GM21786 (cell line): ENCODE results near the gene SCAP.

ENCODE experiments used
- ATAC-seq: cut with Tn5 transposase; IDR thresholded peaks from one replicate; pipeline ENCODE4 v1.9.1; 2021; ENCODE audit not compliant: unreplicated experiment

Gene SCAP

DNA sequence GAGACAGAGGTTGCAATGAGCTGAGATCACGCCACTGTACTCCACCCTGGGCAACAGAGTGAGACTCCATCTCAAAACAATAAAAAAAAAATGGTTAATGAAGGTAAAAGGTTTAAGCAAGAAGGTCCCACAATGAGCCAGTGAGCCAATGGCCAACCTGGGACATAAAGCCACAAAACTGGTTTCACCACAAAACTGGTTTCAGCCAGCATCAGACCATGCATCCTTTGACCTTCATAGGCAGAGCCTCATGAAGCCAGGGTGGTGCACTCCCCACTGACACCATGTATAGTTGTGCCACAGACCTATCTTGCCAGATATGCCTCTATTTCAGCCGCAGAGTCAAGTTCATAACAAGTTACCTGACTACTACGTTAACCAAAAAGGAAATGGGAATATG is 41.9 kb downstream of the SCAP start:
- ATAC-seq: no peak

DNA sequence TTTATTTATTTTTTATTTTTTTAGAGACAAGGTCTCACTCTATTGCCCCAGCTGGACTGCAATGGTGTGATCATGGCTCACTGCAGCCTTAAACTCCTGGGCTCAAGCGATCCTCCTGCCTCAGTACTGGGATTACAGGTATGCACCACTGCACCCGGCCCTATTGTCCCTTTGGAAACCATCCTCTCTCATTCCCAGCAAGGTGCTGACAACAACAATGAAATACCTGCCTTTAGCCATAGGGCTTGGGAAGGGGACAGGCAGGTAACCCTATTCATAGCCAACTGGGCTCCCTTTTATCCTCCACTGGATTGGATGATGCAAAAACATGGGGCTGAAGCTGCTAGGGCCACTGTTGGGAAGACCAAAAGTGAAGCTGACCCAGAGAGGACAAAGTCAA is 43.1 kb downstream of the SCAP start:
- ATAC-seq: no peak

DNA sequence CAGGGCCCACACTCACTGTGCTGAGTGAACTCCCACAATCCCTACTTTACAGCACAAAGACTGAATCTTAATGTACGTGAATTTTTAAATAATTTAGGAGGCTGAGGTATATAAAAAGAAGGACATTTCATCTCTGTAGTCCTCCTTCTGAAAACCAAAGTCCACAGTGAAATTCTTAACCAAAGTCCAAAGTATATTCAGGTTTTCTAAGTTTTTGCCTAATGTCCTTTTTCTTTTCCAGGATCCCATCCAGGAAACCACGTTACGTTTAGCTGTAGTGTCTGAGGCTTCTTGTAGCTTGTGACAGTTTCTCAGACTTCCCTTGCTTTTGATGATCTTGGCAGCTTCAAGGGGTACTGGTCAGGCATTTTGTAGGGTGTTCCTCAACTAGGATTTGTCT is 44.5 kb downstream of the SCAP start:
- ATAC-seq: no peak

DNA sequence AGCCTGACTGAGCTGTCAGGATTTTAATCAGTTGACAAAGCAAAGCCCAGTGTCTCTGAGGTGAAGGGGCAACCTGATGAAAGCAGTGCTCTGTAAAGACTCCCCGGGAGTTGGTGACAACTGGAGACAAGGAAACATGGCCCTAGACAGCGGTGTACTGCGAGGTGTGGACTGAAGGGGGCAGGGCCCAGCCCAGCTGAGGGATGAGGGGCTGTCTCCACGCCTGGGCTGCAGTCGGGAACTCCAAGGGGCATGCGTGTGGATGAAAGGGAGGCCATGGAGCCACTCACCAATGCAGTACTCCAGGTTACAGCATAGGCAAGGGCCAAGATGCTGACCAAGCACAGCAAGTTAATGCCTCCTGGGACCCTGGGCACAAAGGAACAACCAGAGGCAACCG is 45.1 kb downstream of the SCAP start:
- ATAC-seq: no peak

DNA sequence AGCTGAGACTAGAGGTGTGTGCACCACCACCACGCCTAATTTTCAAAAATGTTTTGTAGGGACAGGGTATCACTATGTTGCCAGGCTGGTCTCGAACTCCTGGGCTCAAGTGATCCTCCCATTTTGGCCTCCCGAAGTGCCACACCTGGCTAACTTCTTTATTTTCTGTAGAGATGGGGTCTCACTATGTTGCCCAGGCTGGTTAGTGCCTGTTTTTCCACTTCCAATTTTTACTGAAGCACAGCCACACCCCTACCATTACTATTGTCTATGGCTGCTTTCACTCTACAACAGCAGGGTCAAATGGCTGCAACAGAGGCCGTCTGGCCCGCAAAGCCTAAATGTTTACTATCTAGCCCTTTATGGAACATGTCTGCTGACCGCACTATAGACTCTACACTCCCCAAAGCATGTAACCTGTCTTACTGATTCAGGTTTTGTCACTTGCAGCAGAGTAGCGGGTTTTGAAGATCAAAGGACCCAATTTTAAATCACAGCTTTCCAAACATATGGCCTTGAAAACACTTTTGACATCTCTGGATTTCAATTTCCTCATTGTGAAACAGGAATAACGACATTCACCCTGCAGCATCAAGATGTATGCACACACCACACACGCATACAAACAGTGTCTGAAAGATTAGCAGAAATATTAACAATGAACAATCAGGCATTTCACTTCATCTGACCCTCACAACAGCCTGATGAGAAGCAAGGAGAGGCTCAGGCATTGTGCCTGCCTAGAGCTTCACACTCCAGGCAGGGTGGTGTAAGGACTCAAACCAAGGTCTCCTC is 46.1 kb downstream of the SCAP start:
- no peak for ATAC-seq

DNA sequence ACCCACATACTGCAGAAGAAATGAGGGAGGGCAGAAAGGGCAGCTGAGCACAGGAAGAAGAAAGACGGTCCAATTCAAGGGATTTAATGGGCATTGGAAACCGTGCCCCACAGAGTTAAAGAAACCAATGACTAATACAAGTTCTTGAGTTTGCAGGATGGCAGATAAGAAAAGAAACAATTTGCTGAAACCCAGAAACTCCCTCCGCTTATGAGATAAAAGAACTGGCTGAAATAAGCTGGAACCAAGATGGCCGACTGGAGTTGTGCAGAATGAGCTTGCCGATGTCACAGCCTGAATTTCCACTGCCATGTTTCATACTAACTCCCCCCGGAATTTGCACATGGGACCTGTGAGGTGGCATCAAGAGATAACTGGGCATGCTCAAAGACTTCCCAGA is 47.1 kb downstream of the SCAP start:
- no peak for ATAC-seq

DNA sequence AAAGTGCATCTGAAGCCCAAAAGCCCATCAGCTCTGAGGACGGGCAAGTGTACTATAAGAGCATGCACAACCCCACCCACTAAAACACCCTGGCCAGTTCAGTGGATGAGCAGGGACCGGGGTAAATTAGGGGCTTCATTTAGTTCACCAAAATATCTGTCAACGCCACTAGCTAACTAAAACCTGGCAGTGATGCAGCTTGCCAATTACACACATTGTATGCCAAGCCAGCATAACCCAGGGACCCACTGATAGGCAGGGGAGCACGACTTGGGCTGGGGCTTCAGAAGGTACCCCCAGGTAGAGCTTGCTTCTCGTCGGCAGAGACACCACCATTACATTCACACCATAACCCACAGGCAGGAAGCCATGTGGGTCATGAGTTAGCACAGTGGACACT is 47.9 kb downstream of the SCAP start:
- ATAC-seq: no peak

DNA sequence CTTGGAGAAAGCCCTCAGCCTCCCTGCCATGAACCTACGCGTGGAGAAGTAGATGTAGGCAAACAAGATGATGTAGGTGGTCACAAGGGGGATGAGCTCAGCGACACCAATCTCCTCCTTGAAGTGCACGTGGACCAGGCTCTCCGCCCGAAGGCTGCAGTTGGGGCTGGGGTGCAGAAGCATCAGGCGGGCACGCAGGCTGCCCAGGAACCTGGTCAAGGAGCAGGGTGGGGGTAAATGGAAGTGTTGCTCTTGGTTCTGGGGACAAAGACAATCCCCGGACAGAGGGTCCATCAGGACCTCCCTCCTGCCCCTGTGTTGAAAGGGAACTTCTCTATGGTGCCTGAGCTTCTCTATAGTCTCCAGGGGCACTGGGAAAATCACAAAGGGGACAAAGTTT is 49.8 kb downstream of the SCAP start:
- ATAC-seq: no peak

DNA sequence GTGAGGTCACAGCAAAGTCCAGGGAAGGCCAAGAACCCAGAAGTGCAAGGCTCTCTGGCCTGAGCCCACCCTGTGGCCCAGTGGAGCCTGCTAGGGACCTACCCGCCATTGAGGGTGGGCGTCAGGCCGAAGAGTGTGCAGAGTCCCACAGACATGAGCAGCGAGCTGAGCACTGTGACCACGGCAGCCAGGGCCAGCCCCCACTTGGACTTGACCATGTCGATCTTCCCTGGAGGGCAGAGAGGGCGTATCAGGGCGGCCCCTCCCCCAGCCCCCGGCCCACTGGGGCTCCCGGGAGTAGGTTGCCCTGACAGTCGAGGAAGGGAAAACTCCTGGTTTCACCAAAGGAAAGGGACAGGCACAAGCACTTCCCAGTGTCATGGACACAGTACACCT is 50.4 kb downstream of the SCAP start:
- ATAC-seq: no peak

DNA sequence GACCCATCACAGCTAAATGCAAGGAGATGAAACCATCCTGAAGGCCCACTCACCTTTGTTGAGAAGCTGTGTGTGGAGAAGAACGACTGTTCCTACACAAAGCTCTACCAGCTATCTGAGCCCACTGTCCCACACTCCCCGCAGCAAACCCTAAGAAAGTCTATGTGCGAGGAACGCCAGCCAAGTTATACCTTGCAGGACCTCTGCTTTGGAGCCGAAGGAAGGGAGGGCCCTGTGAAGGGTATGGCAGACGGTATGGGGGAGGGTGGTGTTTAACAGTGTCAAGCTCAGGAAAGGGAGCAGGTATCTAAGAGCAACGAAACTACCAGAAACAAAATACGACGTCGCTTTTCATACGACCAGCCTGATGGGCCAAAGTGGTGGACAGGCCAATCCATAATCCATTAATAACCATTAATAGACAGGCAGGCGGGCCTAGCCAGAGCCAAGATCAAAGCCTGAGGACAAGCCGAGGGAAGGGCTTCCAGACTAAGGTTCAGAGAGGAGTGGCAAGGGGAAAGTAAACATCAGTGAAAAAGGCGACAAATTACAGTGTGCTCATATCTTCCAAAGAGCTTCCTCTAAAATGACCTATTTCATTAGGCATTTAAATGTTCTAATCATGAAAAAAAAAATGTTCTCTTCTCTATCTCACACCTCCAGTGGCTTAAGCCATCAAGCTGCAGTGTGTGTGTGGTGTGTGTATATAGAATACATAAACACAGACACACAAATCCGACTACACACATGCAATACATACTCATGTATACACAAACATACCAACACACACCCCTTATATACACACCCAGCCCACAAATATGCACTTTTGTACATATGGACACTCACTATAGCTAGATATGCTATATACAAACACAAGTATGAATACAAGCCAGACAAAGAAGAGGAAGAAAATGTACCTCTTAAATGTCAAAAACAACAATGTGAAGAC is 51.0 kb downstream of the SCAP start:
- no peak for ATAC-seq

DNA sequence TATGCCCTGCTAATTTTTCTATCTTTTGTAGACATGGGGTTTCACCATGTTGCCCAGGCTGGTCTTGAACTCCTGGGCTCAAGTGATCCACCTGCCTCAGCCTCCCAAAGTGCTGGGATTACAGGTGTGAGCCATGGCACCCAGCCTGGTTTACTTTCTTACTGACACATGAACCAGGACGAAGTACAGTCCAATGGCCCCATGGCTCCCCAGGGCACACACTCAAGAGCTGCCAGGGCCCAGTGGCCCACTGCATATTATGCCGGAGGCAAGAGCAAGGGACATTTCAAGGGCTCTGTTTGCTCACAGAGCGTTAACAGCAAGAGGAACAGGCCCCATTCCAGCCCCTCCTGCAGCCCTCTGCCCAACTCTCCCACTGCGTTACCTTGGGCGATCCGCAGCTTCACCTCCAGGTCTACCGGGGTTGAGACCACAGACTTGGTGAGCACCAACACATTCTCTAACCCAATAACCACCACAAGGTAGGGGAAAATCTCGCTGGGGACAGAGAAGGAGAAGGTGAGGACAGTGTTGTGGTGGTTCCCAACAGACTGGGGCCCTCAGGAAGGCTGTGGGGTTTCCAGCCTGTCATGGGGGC is 52.1 kb downstream of the SCAP start:
- no peak for ATAC-seq

DNA sequence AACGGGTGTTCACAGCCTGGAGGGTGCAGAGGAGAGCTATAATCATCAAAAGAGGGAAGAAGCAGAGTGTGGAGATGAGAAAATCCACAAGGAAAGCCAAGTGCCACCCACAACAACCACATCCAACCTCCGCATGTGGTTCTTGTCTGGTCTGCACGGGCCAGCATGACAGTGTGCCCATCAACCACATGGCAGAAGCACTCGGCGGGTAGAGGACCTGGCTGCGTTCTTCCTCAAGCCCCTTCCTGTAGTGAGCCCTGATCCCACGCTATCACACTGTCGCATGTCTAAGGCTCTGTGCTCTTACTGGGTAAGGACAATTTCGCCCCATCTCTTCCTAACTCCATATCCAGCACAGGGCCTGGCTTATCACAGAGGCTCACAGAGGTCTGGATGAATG is 53.0 kb downstream of the SCAP start:
- ATAC-seq: no peak

DNA sequence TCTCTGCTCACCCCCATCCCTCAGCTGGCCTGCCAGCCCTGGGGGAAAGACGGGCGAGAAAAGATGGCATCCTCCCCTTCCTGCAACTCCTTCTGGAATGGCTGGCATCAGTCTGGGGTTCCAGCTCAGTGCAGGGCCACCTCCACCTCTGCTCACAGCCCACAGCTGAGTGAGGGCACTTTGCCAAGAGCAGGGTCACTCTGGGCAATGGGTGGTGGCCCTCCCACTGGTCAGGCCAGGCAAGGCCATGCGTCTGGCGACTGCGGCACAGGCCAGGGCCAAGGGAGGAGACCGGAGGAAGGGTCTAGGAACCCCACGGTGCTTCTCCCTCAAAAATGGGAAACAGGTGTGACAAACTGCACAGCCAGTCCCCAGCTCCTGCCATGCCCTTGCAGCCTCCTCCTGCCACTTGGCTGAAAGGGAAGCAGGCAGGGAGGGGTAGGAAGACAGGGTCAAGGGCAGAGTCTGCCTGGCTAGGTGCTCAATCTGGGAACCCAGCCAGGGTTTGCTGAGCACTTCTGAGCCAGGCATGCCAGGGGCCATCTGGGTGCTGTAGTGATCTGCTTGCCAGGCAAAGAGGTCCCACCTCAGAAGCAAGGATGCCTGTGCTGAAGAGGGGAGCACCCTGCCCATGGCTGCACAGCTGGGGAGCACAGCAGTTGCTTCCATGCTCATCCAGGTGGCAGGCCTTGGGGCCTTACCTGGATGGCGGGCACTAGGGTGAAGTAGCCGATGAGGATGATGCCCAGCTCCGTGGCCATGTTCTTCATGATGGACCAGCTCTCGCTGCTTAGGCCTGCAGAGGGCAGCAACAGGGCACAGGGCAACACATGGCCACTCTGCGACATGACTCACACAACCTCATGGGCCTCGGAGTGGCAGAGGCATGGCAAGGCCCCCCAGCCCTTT is 53.7 kb downstream of the SCAP start:
- no peak for ATAC-seq

DNA sequence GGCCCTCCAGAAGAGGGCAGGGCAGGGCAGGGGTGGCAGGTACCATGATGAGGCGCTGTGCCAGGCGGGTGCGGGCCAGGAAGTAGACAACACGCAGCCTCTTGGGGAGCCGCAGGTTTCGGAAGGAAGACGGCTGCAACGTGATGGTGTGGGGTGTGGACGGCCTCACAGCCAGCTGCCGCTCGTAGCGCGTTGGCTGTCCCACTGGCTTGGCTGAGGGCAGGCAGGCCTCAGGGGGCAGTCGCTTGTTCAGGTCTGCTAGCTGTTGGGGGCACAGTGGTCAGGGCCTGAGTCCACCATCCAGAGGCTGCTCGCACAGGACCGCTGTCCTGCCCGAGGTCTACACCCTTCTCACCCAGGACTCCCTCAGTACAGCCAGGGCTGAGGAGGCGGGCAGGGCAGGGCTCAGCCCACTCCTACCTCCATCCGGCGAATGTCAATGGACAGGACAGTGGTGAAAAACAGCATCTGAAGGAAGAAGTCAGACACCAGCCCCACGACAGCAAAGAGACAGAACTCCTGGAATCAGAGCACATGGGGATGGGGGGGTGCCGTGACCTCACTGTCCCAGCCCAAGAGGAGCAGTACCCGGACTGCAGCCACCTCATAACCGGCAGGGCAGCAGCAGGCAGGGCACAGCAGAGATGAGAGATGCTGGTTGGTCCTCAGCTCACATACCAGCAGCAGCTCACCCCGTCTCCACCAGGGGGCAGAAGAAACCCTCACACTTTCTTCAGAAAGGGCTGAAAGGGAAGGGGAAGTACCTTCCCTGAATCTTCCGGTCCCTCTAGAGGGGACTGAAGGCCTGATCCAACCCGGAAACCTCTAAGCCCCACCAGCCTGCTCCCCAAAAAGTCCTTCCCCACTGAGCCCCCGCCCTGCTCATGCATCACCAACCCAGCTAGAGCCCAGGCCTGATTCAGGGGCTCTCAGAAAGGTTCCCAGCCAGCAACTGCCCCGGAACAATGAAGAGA is 54.9 kb downstream of the SCAP start:
- ATAC-seq: peak; percentile 77

DNA sequence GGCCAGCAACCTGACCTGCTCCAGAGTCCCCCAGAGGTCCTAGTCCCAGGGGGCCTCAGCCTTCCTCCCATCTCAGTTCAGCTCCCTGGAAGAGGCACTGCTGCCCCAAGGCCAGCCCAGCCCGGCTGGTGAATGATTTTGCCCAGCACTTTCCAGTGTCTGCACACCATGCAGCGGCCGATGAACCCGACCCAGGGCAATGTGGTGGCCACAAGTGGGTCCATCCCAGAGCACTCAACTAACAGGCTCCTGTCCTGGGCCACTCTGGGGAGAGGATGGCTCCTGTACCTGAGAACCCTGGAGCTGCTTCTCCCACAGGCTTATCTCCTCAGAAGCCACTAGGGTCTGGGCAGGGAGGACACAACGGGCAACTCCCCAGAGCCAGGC is 55.7 kb downstream of the SCAP start:
- ATAC-seq: no peak

DNA sequence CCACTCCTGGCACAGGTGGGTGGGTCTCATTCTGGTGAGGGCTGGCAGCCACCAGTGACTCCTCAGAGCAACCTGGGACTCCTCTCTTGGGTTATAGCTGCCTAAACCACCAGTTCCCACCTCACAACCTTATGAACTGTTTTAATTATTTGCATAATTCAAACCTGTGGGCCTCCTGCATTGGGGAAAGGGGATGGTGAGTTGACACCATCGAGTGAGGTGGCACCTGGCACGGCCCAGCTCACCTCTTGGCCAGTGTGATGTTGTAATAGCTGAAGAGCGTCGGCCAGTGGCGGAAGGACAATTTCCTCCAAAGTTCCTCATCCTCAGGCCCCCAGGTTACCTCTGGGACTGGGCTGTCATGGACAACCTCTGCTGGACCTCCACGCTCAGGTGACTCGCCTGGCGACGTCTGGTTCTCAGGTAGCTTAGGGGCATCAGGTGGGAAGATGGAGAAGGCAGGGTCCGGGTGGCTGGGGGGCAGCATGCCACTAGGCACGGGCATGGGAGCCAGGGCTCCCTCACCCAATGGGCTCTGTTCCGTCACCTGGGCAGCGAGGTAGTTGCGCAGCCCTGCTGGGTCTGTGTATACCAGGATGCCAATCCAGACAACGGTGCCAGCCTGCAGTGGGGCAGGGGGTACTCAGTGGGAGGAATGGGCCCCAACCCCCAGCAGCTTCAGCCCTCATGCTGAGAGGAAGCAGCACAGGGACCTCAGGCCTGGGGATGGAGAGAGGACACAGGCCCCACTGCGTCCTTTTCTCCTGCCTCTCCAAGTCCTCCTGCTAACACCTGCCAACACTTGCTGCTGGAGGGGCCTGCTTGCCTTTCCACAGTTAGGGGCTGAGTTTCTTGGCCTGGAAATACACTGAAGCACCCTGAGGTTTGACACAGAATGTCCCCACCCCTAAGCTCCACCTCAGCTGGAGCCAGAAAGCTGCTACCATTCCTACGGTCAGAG is 56.4 kb downstream of the SCAP start:
- no peak for ATAC-seq

DNA sequence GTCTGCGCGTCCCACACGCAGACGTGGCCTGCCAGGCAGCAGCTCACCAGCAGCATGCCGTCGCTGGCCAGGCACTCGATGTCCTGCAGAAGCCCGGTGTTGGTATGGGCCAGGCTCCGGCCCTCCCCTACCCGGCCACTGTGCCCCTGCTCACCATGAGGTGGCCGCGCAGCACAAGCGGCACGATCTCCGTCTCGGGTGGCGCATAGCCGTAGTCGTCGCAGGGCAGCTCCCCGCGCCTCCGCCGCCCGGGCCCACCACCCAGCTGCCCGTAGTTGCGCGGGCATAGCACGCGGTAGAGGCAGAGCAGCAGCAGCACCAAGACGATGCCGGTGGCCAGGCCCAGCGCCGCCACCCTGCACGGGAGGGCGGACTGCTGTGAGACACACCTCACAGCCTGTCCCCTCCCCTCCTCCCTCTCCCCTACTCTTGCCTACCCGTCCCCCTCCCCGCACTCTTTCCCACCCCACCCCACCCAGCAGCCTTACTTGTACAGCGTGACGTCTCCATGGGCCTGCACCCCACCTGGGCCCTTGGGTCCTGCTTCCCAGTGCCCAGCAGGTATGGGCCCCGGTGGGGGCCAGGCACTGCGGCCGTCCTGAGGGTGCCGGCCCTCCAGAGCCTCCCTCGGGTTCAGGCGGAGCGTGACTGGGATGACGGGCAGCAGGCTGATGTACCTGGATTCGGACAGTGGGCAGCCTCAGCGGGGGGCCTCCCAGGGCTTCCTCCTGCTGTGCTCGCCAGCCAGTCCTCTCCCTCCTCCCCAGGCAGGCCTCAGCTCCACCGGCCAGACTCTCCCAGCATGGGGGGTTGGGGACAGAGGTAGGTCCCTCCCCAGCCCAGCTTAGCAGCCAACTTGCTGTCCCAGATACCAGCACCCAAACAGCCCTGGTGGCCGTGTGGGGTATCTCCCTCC is 57.3 kb downstream of the SCAP start:
- ATAC-seq: no peak
